GM20000 (cell line): ENCODE measurements around the gene PIGBOS1.
A peak's percentile ranks its signal among the peaks of the same experiment; 100 is the strongest.
"Not testable (repeated sequence)": the region's sequence is repeated elsewhere in the genome, so short reads cannot be mapped to it uniquely, and the experiment has no call there.

Experiments used
- DNase-seq: peaks from one replicate; pipeline ENCODE4 v3.0.0; 2012; ENCODE audit warnings: low spot score
- TF ChIP-seq, protein P1 (sequence below): IDR thresholded peaks from 2 replicates; pipeline ENCODE4 v1.5.1; 2012; ENCODE audit warnings: mild to moderate bottlenecking, control low read depth; ENCODE audit errors: extremely low read depth, missing control alignments

The PIGBOS1 gene

DNA sequence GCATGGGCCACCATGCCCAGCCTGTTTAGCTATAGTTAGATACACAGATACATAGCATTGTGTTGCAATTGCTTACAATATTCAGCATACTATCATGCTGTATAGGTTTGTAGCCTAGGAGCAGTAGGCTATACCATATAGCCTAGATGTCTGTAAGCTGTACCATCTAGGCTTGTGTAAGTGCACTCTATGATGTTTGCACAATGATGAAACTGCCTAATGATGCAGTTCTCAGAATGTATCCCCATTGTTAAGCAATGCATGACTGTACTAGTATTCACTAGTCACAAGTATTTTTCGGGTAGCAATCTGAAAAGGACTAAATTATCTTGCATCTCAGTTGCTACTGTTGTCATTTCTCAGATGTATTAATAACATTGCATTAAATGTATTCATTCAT lies 16.1 kb upstream of the PIGBOS1 start:
- TF ChIP-seq, protein P1, sequence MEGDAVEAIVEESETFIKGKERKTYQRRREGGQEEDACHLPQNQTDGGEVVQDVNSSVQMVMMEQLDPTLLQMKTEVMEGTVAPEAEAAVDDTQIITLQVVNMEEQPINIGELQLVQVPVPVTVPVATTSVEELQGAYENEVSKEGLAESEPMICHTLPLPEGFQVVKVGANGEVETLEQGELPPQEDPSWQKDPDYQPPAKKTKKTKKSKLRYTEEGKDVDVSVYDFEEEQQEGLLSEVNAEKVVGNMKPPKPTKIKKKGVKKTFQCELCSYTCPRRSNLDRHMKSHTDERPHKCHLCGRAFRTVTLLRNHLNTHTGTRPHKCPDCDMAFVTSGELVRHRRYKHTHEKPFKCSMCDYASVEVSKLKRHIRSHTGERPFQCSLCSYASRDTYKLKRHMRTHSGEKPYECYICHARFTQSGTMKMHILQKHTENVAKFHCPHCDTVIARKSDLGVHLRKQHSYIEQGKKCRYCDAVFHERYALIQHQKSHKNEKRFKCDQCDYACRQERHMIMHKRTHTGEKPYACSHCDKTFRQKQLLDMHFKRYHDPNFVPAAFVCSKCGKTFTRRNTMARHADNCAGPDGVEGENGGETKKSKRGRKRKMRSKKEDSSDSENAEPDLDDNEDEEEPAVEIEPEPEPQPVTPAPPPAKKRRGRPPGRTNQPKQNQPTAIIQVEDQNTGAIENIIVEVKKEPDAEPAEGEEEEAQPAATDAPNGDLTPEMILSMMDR, result no peak
- no peak for DNase-seq

DNA sequence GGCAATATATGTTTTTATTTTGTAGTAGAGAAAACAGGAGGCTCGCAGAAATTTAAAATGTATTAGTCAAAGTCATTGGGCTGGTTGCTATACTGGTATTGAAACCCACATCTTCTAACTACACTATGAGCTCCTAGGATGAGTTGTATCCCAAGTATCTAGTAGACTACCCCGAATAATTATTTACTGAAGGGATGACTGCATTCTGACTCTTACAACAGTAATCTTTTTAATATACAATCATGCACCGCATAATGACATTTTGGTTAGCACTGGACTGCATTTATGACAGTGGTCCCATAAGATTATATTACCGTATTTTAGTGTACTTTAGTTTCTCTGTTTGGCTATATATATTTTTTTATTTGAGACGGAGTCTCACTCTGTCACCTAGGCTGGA lies 15.4 kb upstream of the PIGBOS1 start:
- TF ChIP-seq, protein P1, result no peak
- no peak for DNase-seq

DNA sequence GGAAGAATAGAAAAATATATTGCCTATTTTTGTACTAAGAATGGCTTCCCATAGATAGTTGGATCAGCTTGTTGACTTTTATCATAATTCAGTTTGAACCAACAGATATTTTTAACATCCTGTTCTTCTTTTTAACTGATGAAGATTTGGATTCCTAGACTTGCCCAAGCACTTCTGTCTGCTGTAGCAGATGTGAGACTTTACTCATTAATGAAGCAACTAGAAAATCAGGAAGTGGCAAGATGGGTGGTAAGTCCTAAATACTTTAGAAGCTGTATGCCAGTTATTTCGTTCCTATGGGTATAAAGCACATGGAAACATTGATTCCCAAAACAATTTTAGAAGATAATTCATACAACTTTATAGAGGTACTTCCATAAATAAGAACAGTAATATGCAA lies 8.5 kb upstream of the PIGBOS1 start:
- no peak for DNase-seq
- TF ChIP-seq, protein P1, result no peak

DNA sequence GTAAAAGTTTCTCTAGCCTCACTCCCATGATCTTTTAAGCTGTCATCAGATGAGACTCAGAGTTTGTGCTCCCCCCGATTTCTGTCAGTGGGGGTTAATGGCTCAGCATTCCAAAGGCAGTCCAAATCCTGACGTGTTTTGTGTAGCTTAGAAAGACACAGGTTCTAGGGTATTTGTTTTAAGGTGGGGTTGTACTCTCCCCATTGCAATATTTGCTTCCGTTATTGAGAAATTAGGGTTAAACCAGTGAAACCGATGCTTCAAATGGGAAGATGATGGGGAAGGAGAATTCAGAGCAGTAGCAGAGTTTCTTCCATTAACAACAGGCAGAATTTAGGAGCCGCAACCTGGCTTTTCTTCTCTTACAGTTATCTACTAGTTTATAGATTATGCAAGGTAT lies 3.5 kb upstream of the PIGBOS1 start:
- TF ChIP-seq, protein P1, result no peak
- DNase-seq, result no peak

DNA sequence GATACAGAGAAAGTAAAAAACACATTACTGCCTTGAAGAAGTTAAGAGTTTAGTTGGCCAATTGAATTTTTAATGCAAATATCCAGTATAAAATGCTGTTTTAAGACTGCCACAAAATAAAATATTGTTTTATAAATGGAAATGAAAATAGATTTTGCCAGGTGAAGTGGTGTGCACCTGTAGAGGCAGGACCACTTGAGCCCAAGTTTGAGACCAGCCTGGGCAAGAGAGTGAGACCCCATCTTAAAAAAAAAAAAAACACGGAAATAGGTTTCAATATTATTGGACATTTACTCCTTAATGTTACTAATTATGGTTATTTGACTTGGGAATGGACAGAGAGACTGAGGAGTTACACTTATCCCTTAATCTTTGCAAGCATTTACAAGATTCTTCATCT lies 2.0 kb upstream of the PIGBOS1 start:
- no peak for DNase-seq
- TF ChIP-seq, protein P1, result no peak

DNA sequence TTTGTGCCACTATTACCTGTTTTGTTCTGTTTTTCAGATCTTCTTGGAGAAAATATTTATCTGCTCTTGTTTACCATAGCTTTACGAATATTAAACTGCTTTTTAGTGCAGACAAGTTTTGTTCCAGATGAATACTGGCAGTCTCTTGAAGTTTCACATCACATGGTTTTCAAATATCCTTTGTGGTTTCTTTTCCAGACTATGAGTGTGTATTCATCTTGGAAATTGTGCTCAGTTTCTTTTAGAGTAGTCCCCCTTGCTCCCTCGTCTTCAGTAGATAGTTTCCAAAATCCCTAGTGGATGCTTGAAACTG lies 1.3 kb upstream of the PIGBOS1 start:
- TF ChIP-seq, protein P1, result no peak
- no peak for DNase-seq

DNA sequence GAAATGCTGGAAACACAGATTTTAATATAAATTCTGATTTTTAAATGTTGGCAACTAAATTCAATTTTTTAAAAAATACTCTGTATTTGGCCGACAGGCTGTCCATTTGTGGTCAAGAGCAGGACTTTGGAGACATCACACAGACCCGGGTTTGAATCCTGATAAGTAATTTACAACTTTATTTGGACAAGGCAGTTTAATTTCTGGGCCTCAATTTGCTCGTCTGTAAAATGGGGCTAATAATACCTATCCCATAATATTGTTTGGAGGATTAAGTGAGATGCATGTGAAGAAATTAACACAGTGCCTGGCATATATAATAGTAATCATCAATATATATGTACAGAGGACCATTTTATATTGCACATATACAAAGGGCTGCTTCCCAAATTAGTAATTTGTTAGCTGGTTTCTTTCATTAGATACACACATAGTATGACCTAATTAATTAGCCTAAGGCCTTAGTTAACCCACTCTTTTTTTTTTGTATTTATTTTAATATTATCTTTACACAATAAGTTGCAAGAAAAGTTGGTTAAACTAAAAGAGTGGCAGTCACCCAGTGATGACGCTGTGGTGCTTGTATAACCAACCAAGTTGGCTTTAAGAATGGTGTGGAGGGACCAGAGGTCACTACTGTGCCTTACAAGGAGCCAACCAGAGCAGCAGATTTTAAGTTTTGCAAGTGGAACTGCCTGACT lies 764 bp upstream of the PIGBOS1 start:
- TF ChIP-seq, protein P1, result no peak
- peak; percentile 61 for DNase-seq

DNA sequence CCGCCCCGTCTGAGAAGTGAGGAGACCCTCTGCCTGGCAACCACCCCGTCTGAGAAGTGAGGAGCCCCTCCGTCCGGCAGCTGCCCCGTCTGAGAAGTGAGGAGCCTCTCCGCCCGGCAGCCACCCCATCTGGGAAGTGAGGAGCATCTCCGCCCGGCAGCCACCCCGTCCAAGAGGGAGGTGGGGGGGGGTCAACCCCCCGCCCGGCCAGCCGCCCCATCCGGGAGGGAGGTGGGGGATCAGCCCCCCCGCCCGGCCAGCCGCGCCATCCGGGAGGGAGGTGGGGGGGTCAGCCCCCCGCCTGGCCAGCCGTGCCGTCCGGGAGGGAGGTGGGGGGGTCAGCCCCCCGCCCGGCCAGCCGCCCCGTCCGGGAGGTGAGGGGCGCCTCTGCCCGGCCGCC lies 16.1 kb downstream of the PIGBOS1 start:
- DNase-seq, result not testable (repeated sequence)
